Panc1 (cell line): ENCODE data around the gene HOXB3.

ENCODE experiments used
- CTCF ChIP-seq: fragments of 450-650 bp; IDR thresholded peaks from 2 replicates; pipeline ENCODE4 v1.5.1; 2017; ENCODE audit warnings: mild to moderate bottlenecking
- REST ChIP-seq, 2 experiments: IDR thresholded peaks; 2 replicates each; pipeline ENCODE4 v1.6.1; 2011 to 2012; ENCODE audit warnings: low read depth in 2 of 2, control low read depth in 1 of 2, low read length in 1 of 2, mild to moderate bottlenecking in 1 of 2, moderate library complexity in 1 of 2; ENCODE audit not compliant: insufficient read depth in 1 of 2

GRCh38 chr17:48543854-48544348 lies 46.1 kb downstream of the HOXB3 start:
- TF ChIP-seq CTCF (no peak), REST (IDR thresholded peaks at IDR 0.05; ENCODE audit: insufficient read depth in 1 of 2, low read depth in 2 of 2, low read length in 1 of 2) (0 out of 4 replicates have a peak, but pooled peaks of 1 of the 2 experiments have one; percentile 8)
